Stomach (tissue), 4 donors: ENCODE data around the gene GK2.

Source experiments
- CTCF ChIP-seq, 7 experiments: fragments of 450-650 bp in 4 of 7; fragments of 200-600 bp in 3 of 7; sonication (generic) in 3 of 7; IDR thresholded peaks; one replicate each; pipeline ENCODE4 v1.5.1; 2016 to 2019; ENCODE audit warnings: antibody characterized with exemption in 7 of 7, control low read depth in 2 of 7, mild to moderate bottlenecking in 1 of 7
- EP300 ChIP-seq: sonication (generic); formaldehyde crosslinking; IDR thresholded peaks from one replicate; pipeline ENCODE4 v1.6.1; 2017; ENCODE audit warnings: antibody characterized with exemption
- POLR2A ChIP-seq, 4 donors: fragments of 450-650 bp; IDR thresholded peaks; one replicate each; pipeline ENCODE4 v1.6.1; 2016; ENCODE audit warnings: antibody characterized with exemption in 4 of 4, control low read depth in 2 of 4, mild to moderate bottlenecking in 1 of 4, moderate library complexity in 1 of 4
- POLR2AphosphoS5 ChIP-seq, 3 donors: sonication (generic); formaldehyde crosslinking; IDR thresholded peaks; one replicate each; pipeline ENCODE4 v1.6.1; 2016; ENCODE audit warnings: antibody characterized with exemption in 3 of 3

GRCh38 chr4:79381161-79381560, 26.9 kb downstream of the GK2 start:
- TF ChIP-seq POLR2A (IDR thresholded peaks at IDR 0.05) = no peak
- TF ChIP-seq CTCF (IDR thresholded peaks at IDR 0.05) = no peak
- TF ChIP-seq POLR2AphosphoS5 (IDR thresholded peaks at IDR 0.05) = no peak
- TF ChIP-seq EP300 = no peak
